ENCODE results near the gene LRRC59.
"Not testable (repeated sequence)": the region's sequence is repeated elsewhere in the genome, so short reads cannot be mapped to it uniquely, and the experiment has no call there.

LRRC59 gene

GRCh38 chr17:50345432-50346312, 51.7 kb downstream of the LRRC59 start, which contains the start of gene XYLT2:
XYLT2 (plus strand) TSS chr17:50346126; CDS start chr17:50346141, 15 bp downstream.
- DNase-seq, result peak; percentile 69 to 86

GRCh38 chr17:50344731-50345365, 52.5 kb downstream of the LRRC59 start:
- DNase-seq, result no peak

GRCh38 chr17:50339381-50339780, 57.9 kb downstream of the LRRC59 start:
- no peak for DNase-seq

- DNase-seq, result no peak
Observed at GRCh38 chr17:50338645-50339044, 58.7 kb downstream of the LRRC59 start.

- DNase-seq, result no peak
Observed at GRCh38 chr17:50337956-50338355, 59.4 kb downstream of the LRRC59 start.

GRCh38 chr17:50333291-50334057, 63.8 kb downstream of the LRRC59 start:
- DNase-seq, result not testable (repeated sequence)

- DNase-seq, result no peak
Observed at GRCh38 chr17:50332196-50332595, 65.1 kb downstream of the LRRC59 start.

All from NCI-H524 (cell line).